Sciatic nerve (tissue), 2 donors: ENCODE data around the gene EIF2B2. TPM values are rescaled to one million over a fixed set of nuclear protein-coding genes. Genes with fewer than 3 reads are reported as not detected.

Experiments used
- ATAC-seq: fragments of 200-7000 bp; cut with Tn5 transposase; one replicate; pipeline ENCODE4 v1.9.1; 2020; ENCODE audit warnings: mild to moderate bottlenecking, moderate library complexity
- DNase-seq: peaks from one replicate; pipeline ENCODE4 v3.0.0-alpha.2; 2020; ENCODE audit warnings: low spot score
- intact Hi-C: fragments of 100-400 bp; cut with DNase I; formaldehyde crosslinking; loops from one replicate; pipeline ENCODE4 v1.14.2; 2022
- total RNA-seq: library from RNA; stranded (reverse); fragmentation: NEBNext Ultra II Directional; extraction: Animal tissue kit (Norgen Biotek cat#: 25700); gene quantifications from one replicate; pipeline ENCODE4 v1.2.1, GENCODE V29; 2021
- donor health status: DM: no; HTN: no; CAD: no.
- donor health status: DM: no; HTN: no; CAD: no.

The EIF2B2 gene
- total RNA-seq, 1 donor from 2014 or later, result 30.8 TPM

- intact Hi-C loops, result no loop called here
- ATAC-seq, result no peak
- DNase-seq, result no peak
These were observed 56.9 kb downstream of the EIF2B2 start for GRCh38 chr14:75059642-75060041.

DNA sequence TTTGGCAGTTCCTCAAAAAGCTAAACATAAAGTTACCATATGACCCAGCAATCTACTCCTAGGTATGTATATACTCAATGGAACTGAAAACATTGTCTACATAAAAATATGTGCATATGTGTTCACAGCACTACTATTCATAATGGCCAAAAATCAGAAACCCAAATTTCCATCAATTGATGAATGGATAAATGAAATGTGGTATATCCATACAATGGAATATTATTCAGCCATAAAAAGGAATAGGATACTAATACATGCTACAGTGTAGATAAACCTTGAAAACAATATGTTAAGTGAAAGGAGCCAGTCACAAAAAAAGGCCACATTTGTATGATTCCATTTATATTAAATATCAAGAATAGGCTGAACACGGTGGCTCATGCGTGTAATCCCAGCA lies 57.7 kb downstream of the EIF2B2 start:
- DNase-seq, result no peak
- intact Hi-C loops, result no loop called here
- ATAC-seq, result no peak

Other genes starting within 250 kb of the EIF2B2 start
- 91.2 TPM for gene YLPM1, start 239.6 kb upstream of the EIF2B2 start, total RNA-seq
- not detected for gene PROX2, start 126.8 kb upstream of the EIF2B2 start, total RNA-seq
- 79.6 TPM for gene DLST, start 121.0 kb upstream of the EIF2B2 start, total RNA-seq
- gene RPS6KL1, start 79.7 kb upstream of the EIF2B2 start, total RNA-seq, result 4.7 TPM
- gene PGF, start 47.3 kb upstream of the EIF2B2 start, total RNA-seq, result 12.4 TPM
- gene MLH3, start 48.5 kb downstream of the EIF2B2 start, total RNA-seq, result 46.6 TPM
- gene ACYP1, start 61.1 kb downstream of the EIF2B2 start, total RNA-seq, result 14.0 TPM
- 2.5 TPM for gene ZC2HC1C, start 66.7 kb downstream of the EIF2B2 start, total RNA-seq
- gene NEK9, start 124.1 kb downstream of the EIF2B2 start, total RNA-seq, result 111 TPM
- 256 TPM for gene TMED10, start 173.7 kb downstream of the EIF2B2 start, total RNA-seq